ENCODE measurements around the gene RPH3AL. TPM values are rescaled to one million over a fixed set of nuclear protein-coding genes. Genes with fewer than 3 reads are reported as not detected.

RPH3AL gene
- total RNA-seq, 1 experiment from 2014 or later = 2.6 TPM

- Histone ChIP-seq H3K27me3 (no peaks in the 10 kb centered on the region), H3K4me3 (no peak overlapping the region), H3K36me3 (no peaks in the 10 kb centered on the region), H3K27ac (no peak overlapping the region), H3K9me3 (replicated peaks) (no peaks in the 10 kb centered on the region), H3K4me1 (peaks cover 4% of the 10 kb centered on the region; the same call in 1 of the 2 replicates)
- no peak for DNase-seq
Observed at GRCh38 chr17:351449-351738, 1.2 kb downstream of the RPH3AL start.

- Histone ChIP-seq H3K9me3 (replicated peaks) (no peaks in the 10 kb centered on the region), H3K27ac (no peak overlapping the region), H3K4me3 (no peak overlapping the region), H3K4me1 (peaks cover 4% of the 10 kb centered on the region; the same call in 1 of the 2 replicates), H3K27me3 (no peaks in the 10 kb centered on the region), H3K36me3 (no peaks in the 10 kb centered on the region)
- DNase-seq = no peak
Observed at GRCh38 chr17:350706-351448, 1.7 kb downstream of the RPH3AL start.

GRCh38 chr17:349666-350065, 2.9 kb downstream of the RPH3AL start:
- Histone ChIP-seq H3K9me3 (replicated peaks) (no peaks in the 10 kb centered on the region), H3K27me3 (no peaks in the 10 kb centered on the region), H3K4me3 (no peak overlapping the region), H3K27ac (no peak overlapping the region), H3K4me1 (peaks cover 4% of the 10 kb centered on the region; the same call in 1 of the 2 replicates), H3K36me3 (no peaks in the 10 kb centered on the region)
- no peak for DNase-seq

- Histone ChIP-seq H3K27ac (no peak overlapping the region), H3K36me3 (no peaks in the 10 kb centered on the region), H3K9me3 (replicated peaks) (no peaks in the 10 kb centered on the region), H3K4me1 (peaks cover 4% of the 10 kb centered on the region; the same call in 1 of the 2 replicates), H3K27me3 (no peaks in the 10 kb centered on the region), H3K4me3 (no peak overlapping the region)
- DNase-seq = no peak
Observed at GRCh38 chr17:348692-349425, 3.7 kb downstream of the RPH3AL start.

- Histone ChIP-seq H3K36me3 (no peaks in the 10 kb centered on the region), H3K9me3 (replicated peaks) (no peaks in the 10 kb centered on the region), H3K27ac (no peak overlapping the region), H3K4me1 (peaks cover 3% of the 10 kb centered on the region; the same call in 1 of the 2 replicates), H3K4me3 (no peak overlapping the region), H3K27me3 (no peaks in the 10 kb centered on the region)
- DNase-seq = no peak
Observed at GRCh38 chr17:348012-348411, 4.6 kb downstream of the RPH3AL start.

GRCh38 chr17:347309-347899, 5.2 kb downstream of the RPH3AL start:
- Histone ChIP-seq H3K9me3 (replicated peaks) (no peaks in the 10 kb centered on the region), H3K36me3 (no peaks in the 10 kb centered on the region), H3K4me3 (no peak overlapping the region), H3K4me1 (no peaks in the 10 kb centered on the region), H3K27me3 (no peaks in the 10 kb centered on the region), H3K27ac (no peak overlapping the region)
- no peak for DNase-seq

GRCh38 chr17:345992-346785, 6.4 kb downstream of the RPH3AL start:
- DNase-seq = peak in 1 of 2 experiments; percentile 17
- no peaks in the 10 kb centered on the region for H3K4me1 ChIP-seq
- no peaks in the 10 kb centered on the region for H3K9me3 ChIP-seq (replicated peaks)
- H3K4me3 ChIP-seq = no peak overlapping the region
- no peaks in the 10 kb centered on the region for H3K36me3 ChIP-seq
- no peaks in the 10 kb centered on the region for H3K27me3 ChIP-seq
- H3K27ac ChIP-seq = no peak overlapping the region

- no peak overlapping the region for H3K4me3 ChIP-seq
- H3K36me3 ChIP-seq = no peaks in the 10 kb centered on the region
- H3K9me3 ChIP-seq (replicated peaks) = no peaks in the 10 kb centered on the region
- H3K27me3 ChIP-seq = no peaks in the 10 kb centered on the region
- DNase-seq = no peak
- H3K4me1 ChIP-seq = no peaks in the 10 kb centered on the region
- no peak overlapping the region for H3K27ac ChIP-seq
Observed at GRCh38 chr17:345261-345660, 7.3 kb downstream of the RPH3AL start.

- Histone ChIP-seq H3K9me3 (replicated peaks) (no peaks in the 10 kb centered on the region), H3K4me3 (no peak overlapping the region), H3K27me3 (no peaks in the 10 kb centered on the region), H3K27ac (no peak overlapping the region), H3K4me1 (no peaks in the 10 kb centered on the region), H3K36me3 (no peaks in the 10 kb centered on the region)
- no peak for DNase-seq
Observed at GRCh38 chr17:343875-344752, 8.5 kb downstream of the RPH3AL start.

- Histone ChIP-seq H3K27ac (no peak overlapping the region), H3K4me1 (no peaks in the 10 kb centered on the region), H3K27me3 (no peaks in the 10 kb centered on the region), H3K9me3 (replicated peaks) (no peaks in the 10 kb centered on the region), H3K36me3 (no peaks in the 10 kb centered on the region), H3K4me3 (no peak overlapping the region)
- no peak for DNase-seq
Observed at GRCh38 chr17:343211-343610, 9.4 kb downstream of the RPH3AL start.

- Histone ChIP-seq H3K9me3 (replicated peaks) (no peaks in the 10 kb centered on the region), H3K27me3 (no peaks in the 10 kb centered on the region), H3K27ac (no peak overlapping the region), H3K4me1 (peaks cover 7% of the 10 kb centered on the region; the same call in 1 of the 2 replicates), H3K4me3 (no peak overlapping the region), H3K36me3 (no peaks in the 10 kb centered on the region)
- no peak for DNase-seq
Observed at GRCh38 chr17:340074-340473, 12.5 kb downstream of the RPH3AL start.

- DNase-seq = no peak
- H3K27ac ChIP-seq = no peak overlapping the region
- no peaks in the 10 kb centered on the region for H3K27me3 ChIP-seq
Observed at GRCh38 chr17:339193-340061, 13.2 kb downstream of the RPH3AL start.

GRCh38 chr17:338442-339192, 14.0 kb downstream of the RPH3AL start:
- no peaks in the 10 kb centered on the region for H3K9me3 ChIP-seq (replicated peaks)
- no peak overlapping the region for H3K27ac ChIP-seq
- no peaks in the 10 kb centered on the region for H3K27me3 ChIP-seq
- H3K4me1 ChIP-seq = peaks cover 8% of the 10 kb centered on the region; the same call in 1 of the 2 replicates
- no peaks in the 10 kb centered on the region for H3K36me3 ChIP-seq
- peak in 1 of 2 experiments; percentile 31 for DNase-seq
- no peak overlapping the region for H3K4me3 ChIP-seq

More at GRCh38 chr17:339193-340061, 13.2 kb downstream of the RPH3AL start:
- H3K4me3 ChIP-seq = no peak overlapping the region
- peaks cover 7% of the 10 kb centered on the region; the same call in 1 of the 2 replicates for H3K4me1 ChIP-seq
- no peaks in the 10 kb centered on the region for H3K36me3 ChIP-seq
- H3K9me3 ChIP-seq (replicated peaks) = no peaks in the 10 kb centered on the region
